Calu3 (cell line): ENCODE data around the gene PLOD2. TPM values are rescaled to one million over a fixed set of nuclear protein-coding genes. Genes with fewer than 3 reads are reported as not detected.

Source experiments
- BruUV-seq: library from RNA; stranded (reverse); fragments of 400-500 nt; replicated peaks from 2 replicates; lab custom pipeline; 2021; lab: Mats Ljungman, UMichigan
- CTCF ChIA-PET: fragments of 300-600 bp; sonication (Branson Sonifier 250); formaldehyde crosslinking; loops from one replicate; lab custom pipeline; 2022; ENCODE audit warnings: antibody characterized with exemption; lab: Charles Lee
- DNase-seq: peaks from one replicate; pipeline ENCODE4 v3.0.0; 2022
- H3K27ac Mint-ChIP-seq: one replicate; pipeline ENCODE4 v1.8.0; 2022; ENCODE audit warnings: mixed read lengths; ENCODE audit not compliant: unreplicated experiment
- H3K27me3 Mint-ChIP-seq: one replicate; pipeline ENCODE4 v1.8.0; 2022; ENCODE audit warnings: mixed read lengths; ENCODE audit not compliant: unreplicated experiment
- H3K36me3 Mint-ChIP-seq: one replicate; pipeline ENCODE4 v1.8.0; 2022; ENCODE audit warnings: mild to moderate bottlenecking, moderate library complexity, mixed read lengths; ENCODE audit not compliant: insufficient read depth, unreplicated experiment
- H3K4me1 Mint-ChIP-seq: one replicate; pipeline ENCODE4 v1.8.0; 2022; ENCODE audit warnings: mild to moderate bottlenecking, low read depth, mixed read lengths; ENCODE audit not compliant: unreplicated experiment
- H3K4me3 Mint-ChIP-seq: one replicate; pipeline ENCODE4 v1.8.0; 2022; ENCODE audit warnings: mild to moderate bottlenecking, low read depth, moderate library complexity, mixed read lengths; ENCODE audit not compliant: unreplicated experiment
- H3K9me3 Mint-ChIP-seq: one replicate; pipeline ENCODE4 v1.8.0; 2022; ENCODE audit warnings: low read depth, mixed read lengths; ENCODE audit not compliant: unreplicated experiment
- CTCF ChIP-seq: fragments of 200-600 bp; IDR thresholded peaks from one replicate; pipeline ENCODE4 v1.8.0; 2022; ENCODE audit warnings: antibody characterized with exemption; ENCODE audit not compliant: unreplicated experiment
- intact Hi-C: fragments of 100-400 bp; cut with micrococcal nuclease; formaldehyde crosslinking; loops from one replicate; pipeline ENCODE4 v1.10.0; 2022; ENCODE audit not compliant: unreplicated experiment
- total RNA-seq: library from RNA; stranded (reverse); gene quantifications from 2 replicates; pipeline ENCODE4 v1.2.3, GENCODE V29; 2022

The PLOD2 gene
- total RNA-seq, 1 experiment from 2014 or later, result 123 TPM

- DNase-seq, result no peak
- BruUV-seq, result no TSS peak
- H3K4me3 Mint-ChIP-seq, result peak overlapping the region; percentile 20
- no peaks in the 10 kb centered on the region for H3K9me3 Mint-ChIP-seq
- peaks cover 12% of the 10 kb centered on the region for H3K36me3 Mint-ChIP-seq
- intact Hi-C loops, result loop anchor here (2.0 kb wide), 1 partner anchor 84 kb away; the partner anchor contains the start of gene PLOD2
- no peak for TF ChIP-seq CTCF
- no peaks in the 10 kb centered on the region for H3K27me3 Mint-ChIP-seq
- H3K4me1 Mint-ChIP-seq, result peaks cover 52% of the 10 kb centered on the region
- CTCF ChIA-PET, result interaction anchor here (1.0 to 1.5 kb wide), 3 partner anchors 12 to 112 kb away, joined by 3 to 9 read pairs (median 3); no protein-coding TSS in a partner anchor
- peak overlapping the region; percentile 90 for H3K27ac Mint-ChIP-seq
Observed at GRCh38 chr3:146077181-146077580, 83.8 kb downstream of the PLOD2 start.

GRCh38 chr3:146072824-146073223 lies 88.2 kb downstream of the PLOD2 start:
- Mint-ChIP-seq H3K9me3 (no peaks in the 10 kb centered on the region), H3K27me3 (no peaks in the 10 kb centered on the region), H3K36me3 (peaks cover 21% of the 10 kb centered on the region), H3K4me1 (peaks cover 26% of the 10 kb centered on the region), H3K4me3 (no peak overlapping the region), H3K27ac (no peak overlapping the region)
- CTCF ChIA-PET, result interaction anchor here (2.2 kb wide), 1 partner anchor 115 kb away, joined by 7 read pairs; no protein-coding TSS in a partner anchor
- no peak for DNase-seq
- intact Hi-C loops, result no loop called here
- BruUV-seq, result no TSS peak
- no peak for TF ChIP-seq CTCF

- H3K27me3 Mint-ChIP-seq, result no peaks in the 10 kb centered on the region
- CTCF ChIA-PET, result interaction anchor here (1.0 to 2.2 kb wide), 3 partner anchors 83 to 295 kb away, joined by 3 to 7 read pairs (median 3); no protein-coding TSS in a partner anchor
- peaks cover 21% of the 10 kb centered on the region for H3K4me1 Mint-ChIP-seq
- no peak for TF ChIP-seq CTCF
- intact Hi-C loops, result no loop called here
- DNase-seq, result no peak
- H3K4me3 Mint-ChIP-seq, result no peak overlapping the region
- H3K27ac Mint-ChIP-seq, result no peak overlapping the region
- no peaks in the 10 kb centered on the region for H3K9me3 Mint-ChIP-seq
- H3K36me3 Mint-ChIP-seq, result peaks cover 20% of the 10 kb centered on the region
- no TSS peak for BruUV-seq
Observed at GRCh38 chr3:146072061-146072460, 88.9 kb downstream of the PLOD2 start.

- BruUV-seq, result no TSS peak
- no peak overlapping the region for H3K27ac Mint-ChIP-seq
Observed at GRCh38 chr3:146071632-146072031, 89.4 kb downstream of the PLOD2 start.

More at GRCh38 chr3:146071632-146072031, 89.4 kb downstream of the PLOD2 start:
- intact Hi-C loops, result no loop called here
- CTCF ChIA-PET, result interaction anchor here (0.5 to 2.2 kb wide), 5 partner anchors 84 to 295 kb away, joined by 3 to 7 read pairs (median 3); no protein-coding TSS in a partner anchor
- no peaks in the 10 kb centered on the region for H3K9me3 Mint-ChIP-seq
- peaks cover 22% of the 10 kb centered on the region for H3K4me1 Mint-ChIP-seq
- TF ChIP-seq CTCF, result no peak
- peaks cover 20% of the 10 kb centered on the region for H3K36me3 Mint-ChIP-seq
- no peak overlapping the region for H3K4me3 Mint-ChIP-seq
- no peak for DNase-seq
- H3K27me3 Mint-ChIP-seq, result no peaks in the 10 kb centered on the region
